HUDEP-2 (cell line): ENCODE data around the gene CRLF2.
"Not testable (repeated sequence)": the region's sequence is repeated elsewhere in the genome, so short reads cannot be mapped to it uniquely, and the experiment has no call there.

Source experiments
- DNase-seq, 76 experiments: peaks; one replicate each; lab custom pipeline; 2025; ENCODE audit not compliant: unreplicated experiment in 76 of 76; lab: John Stamatoyannopoulos, UW

Gene CRLF2

GRCh38 chrX:1215123-1215823 is 2.8 kb upstream of the CRLF2 start:
- no peak for DNase-seq

GRCh38 chrX:1213971-1214370 is 1.5 kb upstream of the CRLF2 start:
- no peak for DNase-seq

- no peak for DNase-seq
These were observed 1.6 kb downstream of the CRLF2 start for GRCh38 chrX:1210844-1211243.

GRCh38 chrX:1207496-1208025 is 4.9 kb downstream of the CRLF2 start:
- DNase-seq = no peak

- no peak for DNase-seq
These were observed 6.5 kb downstream of the CRLF2 start for GRCh38 chrX:1205681-1206611.

- DNase-seq = no peak
These were observed 10.2 kb downstream of the CRLF2 start for GRCh38 chrX:1202251-1202650.

GRCh38 chrX:1196436-1196835 is 16.0 kb downstream of the CRLF2 start:
- no peak for DNase-seq

GRCh38 chrX:1192196-1192595 is 20.3 kb downstream of the CRLF2 start:
- not testable (repeated sequence) for DNase-seq

GRCh38 chrX:1190596-1191145 is 21.8 kb downstream of the CRLF2 start:
- DNase-seq = no peak

- DNase-seq = no peak
These were observed 26.9 kb downstream of the CRLF2 start for GRCh38 chrX:1185561-1185960.

- DNase-seq = no peak
These were observed 30.2 kb downstream of the CRLF2 start for GRCh38 chrX:1182211-1182610.

- not testable (repeated sequence) for DNase-seq
These were observed 30.8 kb downstream of the CRLF2 start for GRCh38 chrX:1181661-1182060.

GRCh38 chrX:1181170-1181569 is 31.3 kb downstream of the CRLF2 start:
- DNase-seq = no peak

GRCh38 chrX:1178580-1179057 is 33.8 kb downstream of the CRLF2 start:
- peak in 6 of 76 experiments; percentile 0 to 12 (median 2) for DNase-seq

- DNase-seq = not testable (repeated sequence)
These were observed 35.7 kb downstream of the CRLF2 start for GRCh38 chrX:1176531-1177320.

- DNase-seq = not testable (repeated sequence)
These were observed 37.6 kb downstream of the CRLF2 start for GRCh38 chrX:1174609-1175545.

GRCh38 chrX:1173435-1173834 is 39.0 kb downstream of the CRLF2 start:
- DNase-seq = not testable (repeated sequence)

- DNase-seq = no peak
These were observed 40.0 kb downstream of the CRLF2 start for GRCh38 chrX:1172496-1172895.

- not testable (repeated sequence) for DNase-seq
These were observed 40.5 kb downstream of the CRLF2 start for GRCh38 chrX:1171915-1172314.
